Subcutaneous abdominal adipose tissue (tissue), 5 donors: ENCODE data around the gene HACD3.
A peak's percentile ranks its signal among the peaks of the same experiment; 100 is the strongest.

ENCODE experiments used
- H3K27ac ChIP-seq: one replicate; pipeline ENCODE4 v1.7.0; 2013; ENCODE audit warnings: low read depth, mild to moderate bottlenecking, inconsistent platforms, low read length, moderate library complexity
- H3K27me3 ChIP-seq, 5 donors: one replicate each; pipeline ENCODE4 v1.7.0; 2013; ENCODE audit warnings: low read length in 5 of 5, inconsistent platforms in 1 of 5; ENCODE audit not compliant: control insufficient read depth in 5 of 5, insufficient read depth in 4 of 5
- H3K36me3 ChIP-seq, 5 donors: one replicate each; pipeline ENCODE4 v1.7.0; 2013; ENCODE audit warnings: low read length in 5 of 5; ENCODE audit not compliant: control insufficient read depth in 5 of 5, insufficient read depth in 5 of 5
- H3K4me1 ChIP-seq, 5 donors: one replicate each; pipeline ENCODE4 v1.7.0; 2013; ENCODE audit warnings: low read length in 5 of 5, mild to moderate bottlenecking in 3 of 5, moderate library complexity in 1 of 5; ENCODE audit not compliant: control insufficient read depth in 5 of 5, insufficient read depth in 5 of 5
- H3K4me3 ChIP-seq, 5 donors: one replicate each; pipeline ENCODE4 v1.7.0; 2013; ENCODE audit warnings: low read length in 5 of 5, low read depth in 1 of 5
- H3K9ac ChIP-seq, 5 donors: one replicate each; pipeline ENCODE4 v1.7.0; 2013; ENCODE audit warnings: low read length in 5 of 5, mild to moderate bottlenecking in 4 of 5, moderate library complexity in 3 of 5
- H3K9me3 ChIP-seq, 5 donors: one replicate each; pipeline ENCODE4 v1.7.0; 2013; ENCODE audit warnings: low read length in 5 of 5; ENCODE audit not compliant: control insufficient read depth in 5 of 5
- donor health status: healthy.
- donor health status: healthy.
- donor health status: healthy.
- donor health status: healthy.
- donor health status: healthy.

The HACD3 gene

GRCh38 chr15:65521350-65521749 lies 8.9 kb upstream of the HACD3 start:
- Histone ChIP-seq H3K9me3 (no peaks in the 10 kb centered on the region), H3K36me3 (no peaks in the 10 kb centered on the region), H3K4me3 (no peak overlapping the region), H3K4me1 (peaks cover 0 to 17% (median 11%) of the 10 kb centered on the region in 5 donors), H3K27me3 (no peaks in the 10 kb centered on the region), H3K9ac (no peak overlapping the region), H3K27ac (no peak overlapping the region)

DNA sequence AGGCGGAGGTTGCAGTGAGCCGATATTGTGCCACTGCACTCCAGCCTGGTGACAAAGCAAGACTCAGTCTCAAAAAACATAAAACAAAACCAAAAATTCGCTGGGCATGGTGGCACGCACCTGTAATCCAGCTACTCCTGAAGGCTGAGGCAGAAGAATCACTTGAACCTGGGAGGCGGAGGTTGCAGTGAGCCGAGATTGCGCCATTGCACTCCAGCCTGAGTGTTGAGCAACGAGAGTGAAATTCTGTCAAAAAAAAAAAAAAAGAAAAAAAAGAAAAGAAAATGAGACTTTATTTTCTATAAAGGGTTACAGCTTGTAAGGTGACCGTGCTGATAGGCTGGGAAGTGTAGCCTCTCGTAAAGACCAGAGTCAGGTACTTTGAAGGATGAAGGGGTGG lies 6.0 kb upstream of the HACD3 start:
- Histone ChIP-seq H3K9ac (no peak overlapping the region), H3K27ac (no peak overlapping the region), H3K9me3 (no peaks in the 10 kb centered on the region), H3K36me3 (no peaks in the 10 kb centered on the region), H3K4me1 (peaks cover 0 to 8% (median 0%) of the 10 kb centered on the region in 5 donors), H3K4me3 (no peak overlapping the region), H3K27me3 (no peaks in the 10 kb centered on the region)

DNA sequence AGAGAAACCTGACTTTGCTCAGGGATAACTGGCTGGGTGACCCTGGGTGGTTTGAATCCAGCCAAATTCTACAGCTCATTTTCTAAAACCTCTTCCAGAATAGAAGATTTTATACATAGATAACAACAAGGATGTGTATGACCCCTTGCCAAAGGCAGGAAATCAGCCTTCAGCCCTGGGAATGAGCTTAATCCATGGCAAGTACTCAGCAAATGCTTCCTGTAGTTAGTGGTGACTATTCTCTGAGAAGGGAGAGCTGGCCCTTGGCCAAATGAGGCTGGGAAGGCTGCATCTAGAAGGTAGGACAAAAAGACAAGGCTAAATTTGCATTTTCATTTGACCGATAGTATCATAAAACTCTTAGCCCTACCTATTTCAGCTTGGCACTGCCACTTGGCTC lies 4.6 kb upstream of the HACD3 start:
- H3K9ac ChIP-seq, result no peak overlapping the region
- H3K9me3 ChIP-seq, result no peaks in the 10 kb centered on the region
- H3K4me3 ChIP-seq, result no peak overlapping the region
- H3K36me3 ChIP-seq, result no peaks in the 10 kb centered on the region
- peaks cover 0 to 18% (median 9%) of the 10 kb centered on the region in 5 donors for H3K4me1 ChIP-seq
- H3K27ac ChIP-seq, result no peak overlapping the region
- H3K27me3 ChIP-seq, result no peaks in the 10 kb centered on the region

DNA sequence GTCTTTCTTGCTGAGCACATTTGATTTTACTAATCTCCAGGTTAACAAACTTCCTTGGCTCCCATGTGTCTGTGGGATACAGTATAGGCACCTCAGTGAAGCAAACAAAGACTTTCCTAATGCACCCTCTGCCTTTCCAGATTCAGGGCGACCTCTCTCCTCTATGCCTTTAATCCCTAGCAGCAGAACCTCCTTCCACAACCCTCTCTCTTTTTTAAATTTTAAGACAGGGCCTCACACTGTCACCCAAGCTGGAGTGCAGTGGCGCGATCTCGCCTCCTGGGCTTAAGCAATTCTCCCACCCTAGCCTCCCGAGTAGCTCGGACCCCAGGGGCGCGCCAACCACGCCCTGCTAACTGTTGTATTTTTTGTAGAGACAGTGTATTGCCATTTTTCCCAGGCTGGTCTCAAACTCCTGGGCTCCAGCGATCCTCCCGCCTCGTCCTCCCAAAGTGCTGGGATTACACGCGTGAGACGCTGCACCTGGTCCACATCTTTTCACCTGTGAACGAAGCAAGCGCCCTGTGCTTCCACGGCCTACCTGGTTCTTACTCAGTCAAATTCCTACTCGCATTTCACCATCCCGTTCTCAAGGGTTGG lies 1.7 kb upstream of the HACD3 start:
- Histone ChIP-seq H3K4me3 (no peak overlapping the region), H3K9ac (no peak overlapping the region), H3K27ac (no peak overlapping the region), H3K9me3 (no peaks in the 10 kb centered on the region), H3K27me3 (no peaks in the 10 kb centered on the region), H3K36me3 (no peaks in the 10 kb centered on the region), H3K4me1 (peaks cover 2 to 33% (median 25%) of the 10 kb centered on the region in 5 donors)

DNA sequence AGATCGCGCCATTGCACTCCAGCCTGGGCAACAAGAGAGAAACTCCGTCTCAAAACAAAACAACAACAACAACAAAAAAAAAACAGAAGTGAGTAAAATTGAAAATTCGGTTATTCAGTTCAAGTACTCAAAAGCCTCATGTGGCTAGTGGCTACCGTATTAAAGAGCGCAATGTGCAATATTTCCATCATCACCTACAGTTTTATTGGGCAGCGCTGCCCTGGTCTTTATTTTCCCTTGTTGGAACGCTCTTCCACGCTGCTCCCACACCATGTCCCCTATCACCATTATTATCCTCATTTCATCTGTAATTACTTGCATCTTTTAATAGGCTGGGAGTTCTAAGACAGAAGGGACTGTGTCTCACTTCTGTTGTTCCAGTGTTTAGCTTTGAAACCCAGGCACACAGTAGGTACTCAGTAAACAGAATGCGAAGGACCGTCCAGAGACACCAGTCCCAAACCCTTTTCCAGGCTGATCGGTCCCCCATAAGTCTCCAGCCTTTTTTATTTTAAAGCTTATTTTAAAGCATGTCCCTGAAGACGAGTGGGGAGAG lies 423 bp upstream of the HACD3 start:
- H3K4me1 ChIP-seq, result peaks cover 2 to 37% (median 25%) of the 10 kb centered on the region in 5 donors

DNA sequence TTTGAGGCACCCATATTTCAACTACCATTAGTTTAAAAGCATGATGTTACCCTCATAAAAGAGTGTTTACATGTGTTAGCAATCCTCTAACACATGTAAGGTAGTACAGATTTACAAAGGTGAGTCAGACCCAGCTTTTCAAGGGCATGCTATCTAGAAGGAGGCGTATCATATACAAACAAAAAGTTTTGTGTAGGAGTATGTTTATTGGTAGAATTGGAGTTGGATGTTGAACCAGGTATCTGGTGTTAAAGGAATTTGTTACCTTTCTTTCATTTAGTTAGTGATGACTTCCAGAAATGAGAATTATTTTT lies 2.4 kb downstream of the HACD3 start:
- H3K36me3 ChIP-seq, result no peaks in the 10 kb centered on the region
- H3K9me3 ChIP-seq, result no peaks in the 10 kb centered on the region
- no peaks in the 10 kb centered on the region for H3K27me3 ChIP-seq
- H3K4me1 ChIP-seq, result peaks cover 2 to 30% (median 25%) of the 10 kb centered on the region in 5 donors
- peak overlapping the region; percentile 21 for H3K27ac ChIP-seq
- no peak overlapping the region for H3K9ac ChIP-seq
- H3K4me3 ChIP-seq, result no peak overlapping the region

More for the DNA sequence above, 423 bp upstream of the HACD3 start:
- Histone ChIP-seq H3K9ac (peak overlapping the region; percentile 42 to 84 (median 77)), H3K27ac (no peak overlapping the region), H3K27me3 (no peaks in the 10 kb centered on the region), H3K36me3 (no peaks in the 10 kb centered on the region), H3K4me3 (peak overlapping the region; percentile 81 to 90 (median 84)), H3K9me3 (no peaks in the 10 kb centered on the region)

DNA sequence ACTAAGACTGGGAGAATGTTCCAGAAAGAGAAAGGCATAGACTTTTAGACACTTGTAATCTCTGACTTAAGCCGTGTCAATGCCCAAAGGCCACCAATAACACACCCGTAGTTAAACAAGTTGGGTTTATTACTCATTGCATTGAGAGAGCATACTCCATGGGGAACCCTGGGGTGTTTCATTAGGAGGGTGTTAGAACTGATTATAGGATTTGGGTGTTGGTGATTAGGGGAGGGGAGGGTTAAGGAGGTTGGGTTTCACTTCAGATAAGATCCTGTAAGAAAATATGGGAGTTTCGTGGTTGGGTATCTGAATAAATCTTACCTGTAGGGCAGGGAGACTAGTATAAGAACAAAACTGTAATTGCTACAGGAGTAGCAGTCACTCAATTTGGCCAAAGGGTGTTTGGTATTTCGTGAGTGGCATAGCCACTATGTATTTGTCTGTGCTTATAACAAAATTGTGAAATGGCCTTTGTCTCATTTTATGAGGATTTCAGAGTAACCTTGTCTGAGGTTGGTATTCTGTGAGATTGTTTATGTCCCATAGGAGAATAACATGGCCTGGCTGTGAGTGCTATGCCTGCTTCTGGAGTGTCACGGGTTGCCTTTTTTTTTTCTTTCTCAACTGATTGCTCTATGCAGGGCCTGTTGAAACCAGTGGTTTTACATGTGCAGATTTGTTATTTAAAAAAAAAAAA lies 2.9 kb downstream of the HACD3 start:
- Histone ChIP-seq H3K9ac (no peak overlapping the region), H3K4me3 (no peak overlapping the region), H3K27ac (peak overlapping the region; percentile 21)

GRCh38 chr15:65535192-65535591 lies 4.9 kb downstream of the HACD3 start:
- Histone ChIP-seq H3K27me3 (no peaks in the 10 kb centered on the region), H3K36me3 (no peaks in the 10 kb centered on the region), H3K9me3 (no peaks in the 10 kb centered on the region), H3K9ac (no peak overlapping the region), H3K4me3 (no peak overlapping the region), H3K27ac (no peak overlapping the region), H3K4me1 (peaks cover 2 to 25% (median 19%) of the 10 kb centered on the region in 5 donors)

More for the DNA sequence above, 2.9 kb downstream of the HACD3 start:
- Histone ChIP-seq H3K36me3 (no peaks in the 10 kb centered on the region), H3K27me3 (no peaks in the 10 kb centered on the region), H3K9me3 (no peaks in the 10 kb centered on the region), H3K4me1 (peaks cover 2 to 30% (median 25%) of the 10 kb centered on the region in 5 donors)

GRCh38 chr15:65540314-65540713 lies 10.1 kb downstream of the HACD3 start:
- no peak overlapping the region for H3K27ac ChIP-seq
- H3K36me3 ChIP-seq, result no peaks in the 10 kb centered on the region

DNA sequence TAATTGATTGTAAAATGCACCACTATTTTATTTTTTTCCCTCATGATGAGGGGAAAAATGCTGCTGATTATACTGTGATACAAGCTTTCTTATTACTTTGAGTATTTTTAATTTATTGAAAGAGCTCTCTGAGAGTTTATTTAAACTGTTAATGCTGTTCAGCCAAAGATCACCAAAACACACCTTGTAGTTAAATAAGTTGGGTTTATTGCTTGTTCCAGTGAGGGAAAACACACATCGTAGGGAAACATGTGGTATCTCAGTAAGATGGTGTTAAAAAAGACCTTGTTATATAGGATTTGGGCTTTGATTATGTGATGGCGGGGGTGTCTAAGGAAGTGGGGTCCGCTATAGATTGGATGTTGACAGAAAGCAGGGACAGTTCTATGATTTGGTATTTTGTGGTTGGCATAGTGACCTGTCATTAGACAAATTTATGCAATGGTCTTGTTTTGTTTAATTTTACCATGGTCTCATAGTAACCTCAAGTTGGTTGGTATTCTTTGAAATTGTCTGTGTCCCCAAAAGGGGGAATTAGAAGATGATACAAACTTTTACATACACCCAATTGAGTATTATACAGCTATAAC lies 11.1 kb downstream of the HACD3 start:
- no peak overlapping the region for H3K27ac ChIP-seq
- H3K27me3 ChIP-seq, result no peaks in the 10 kb centered on the region
- no peak overlapping the region for H3K4me3 ChIP-seq
- H3K9ac ChIP-seq, result no peak overlapping the region
- H3K9me3 ChIP-seq, result no peaks in the 10 kb centered on the region
- no peaks in the 10 kb centered on the region for H3K4me1 ChIP-seq
- no peaks in the 10 kb centered on the region for H3K36me3 ChIP-seq

More at GRCh38 chr15:65540314-65540713, 10.1 kb downstream of the HACD3 start:
- Histone ChIP-seq H3K9ac (no peak overlapping the region), H3K4me3 (no peak overlapping the region), H3K9me3 (no peaks in the 10 kb centered on the region), H3K4me1 (no peaks in the 10 kb centered on the region), H3K27me3 (no peaks in the 10 kb centered on the region)
